HG03439 (cell line): Measurements from ENCODE around the gene SCGB1C1.
"Not testable (repeated sequence)": the region's sequence is repeated elsewhere in the genome, so short reads cannot be mapped to it uniquely, and the experiment has no call there.

ENCODE experiments used
- ATAC-seq: cut with Tn5 transposase; IDR thresholded peaks from one replicate; pipeline ENCODE4 v1.9.1; 2021; ENCODE audit warnings: mild to moderate bottlenecking, moderate library complexity; ENCODE audit not compliant: unreplicated experiment

Gene SCGB1C1

DNA sequence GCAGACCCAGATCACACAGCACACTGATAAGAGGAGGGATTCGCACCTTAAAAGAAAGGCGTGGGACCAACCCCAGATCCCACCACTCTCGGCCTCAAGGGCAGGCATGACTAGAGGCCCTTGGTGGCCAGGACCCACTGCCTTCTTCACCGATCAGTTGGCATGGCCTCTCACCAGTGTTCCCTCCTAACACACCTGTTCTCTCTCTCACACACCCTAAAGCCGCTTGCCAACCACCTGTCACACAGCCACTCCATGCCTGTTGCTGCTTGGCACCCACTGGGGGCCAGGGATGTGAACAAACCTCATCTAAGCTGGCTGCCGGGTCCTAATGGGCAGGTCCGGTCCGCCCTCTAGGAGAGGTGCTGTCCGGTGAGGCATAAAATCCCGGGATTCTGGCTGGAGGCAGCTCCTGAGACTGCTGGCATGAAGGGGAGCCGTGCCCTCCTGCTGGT, at the start of gene SCGB1C1:
Gene SCGB1C1 (plus strand): TSS at position 405 of the 455 bp plus-strand sequence. CDS start 22 bp downstream, at position 427.
- not testable (repeated sequence) for ATAC-seq

DNA sequence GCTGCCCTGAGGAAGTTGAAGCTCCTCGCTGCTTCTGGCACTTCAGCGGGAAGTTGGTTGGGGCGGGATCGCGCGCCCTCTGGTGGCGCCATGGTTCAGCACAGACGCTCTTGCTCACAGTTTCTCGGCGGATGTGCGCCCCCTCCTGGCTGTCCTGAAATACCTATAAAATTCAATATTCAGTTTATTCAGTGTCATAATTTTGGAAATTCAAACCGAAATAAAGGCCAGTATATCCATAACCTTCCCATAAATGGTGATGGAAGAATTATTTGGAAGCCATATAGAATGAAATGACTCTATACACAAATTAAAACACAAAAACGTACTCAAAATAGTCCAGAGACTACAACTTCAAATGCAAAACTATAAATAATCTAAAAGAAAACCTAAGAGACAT, 12.6 kb upstream of the SCGB1C1 start:
- not testable (repeated sequence) for ATAC-seq

DNA sequence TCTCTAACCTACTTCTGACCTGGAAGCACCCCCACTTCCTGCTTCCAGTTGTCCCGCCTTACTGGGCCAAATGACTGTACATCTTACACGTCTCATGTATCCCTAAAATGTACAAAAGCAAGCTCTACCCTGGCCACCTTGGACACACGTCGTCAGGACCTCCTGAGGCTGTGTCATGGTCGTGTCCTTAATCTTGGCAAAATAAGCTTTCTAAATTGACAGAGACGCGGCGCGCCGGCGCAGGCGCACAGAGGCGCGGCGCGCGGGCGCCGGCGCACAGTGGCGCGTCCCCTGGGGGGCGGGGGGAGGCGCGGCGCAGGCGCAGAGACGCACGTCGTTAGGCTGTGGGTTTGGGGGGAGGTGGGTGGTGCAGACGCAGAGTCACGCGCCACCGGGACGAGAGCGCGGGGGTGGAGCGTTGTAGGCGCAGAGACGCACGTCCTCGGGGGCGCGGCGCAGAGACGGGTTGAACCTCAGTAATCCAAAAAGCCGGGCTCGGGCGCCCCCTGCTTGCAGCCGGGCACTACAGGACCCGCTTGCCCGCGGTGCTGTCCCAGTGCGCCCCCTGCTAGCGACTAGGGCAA, 3.6 kb upstream of the SCGB1C1 start:
- ATAC-seq = peak; percentile 10

DNA sequence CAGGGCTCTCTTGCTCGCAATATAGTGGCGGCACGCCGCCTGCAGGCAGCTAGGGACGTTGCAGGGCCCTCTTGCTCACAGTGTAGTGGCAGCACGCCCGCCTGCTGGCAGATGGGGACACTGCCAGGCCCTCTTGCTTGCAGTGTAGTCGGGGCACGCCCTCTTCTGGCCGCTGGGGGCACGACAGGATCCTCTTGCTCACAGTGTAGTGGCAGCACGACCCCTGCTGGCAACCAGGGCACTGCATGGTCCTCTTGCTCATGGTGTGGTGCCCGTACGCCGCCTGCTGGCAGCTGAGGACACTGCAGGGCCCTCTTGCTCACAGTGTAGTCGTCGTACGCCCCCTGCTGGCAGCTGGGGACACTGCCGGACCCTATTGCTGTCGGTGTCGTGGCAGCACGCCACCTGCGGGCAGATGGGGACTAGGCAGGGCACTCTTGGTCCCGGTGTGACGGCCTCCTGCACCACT, 3.0 kb upstream of the SCGB1C1 start:
- ATAC-seq = peak; percentile 89

DNA sequence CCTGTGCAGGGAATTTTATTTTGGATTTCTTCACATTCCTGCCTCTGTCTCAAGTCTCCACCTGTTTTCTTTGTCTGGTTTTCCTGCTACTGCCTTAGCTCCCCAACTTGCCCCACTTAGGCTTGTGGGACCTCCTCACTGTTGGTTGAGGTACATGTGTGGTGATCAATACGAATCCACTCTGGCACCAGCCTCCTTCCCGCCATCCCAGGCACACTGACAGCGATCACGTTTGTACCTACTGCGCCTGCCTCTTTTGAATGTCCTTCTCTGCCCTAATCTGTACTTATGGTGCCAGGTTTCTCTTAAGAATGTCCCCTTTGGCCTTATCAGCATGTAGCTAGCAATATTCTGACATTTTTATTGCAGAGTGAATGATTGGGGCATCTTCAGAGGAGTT, 2.3 kb upstream of the SCGB1C1 start:
- ATAC-seq = not testable (repeated sequence)

DNA sequence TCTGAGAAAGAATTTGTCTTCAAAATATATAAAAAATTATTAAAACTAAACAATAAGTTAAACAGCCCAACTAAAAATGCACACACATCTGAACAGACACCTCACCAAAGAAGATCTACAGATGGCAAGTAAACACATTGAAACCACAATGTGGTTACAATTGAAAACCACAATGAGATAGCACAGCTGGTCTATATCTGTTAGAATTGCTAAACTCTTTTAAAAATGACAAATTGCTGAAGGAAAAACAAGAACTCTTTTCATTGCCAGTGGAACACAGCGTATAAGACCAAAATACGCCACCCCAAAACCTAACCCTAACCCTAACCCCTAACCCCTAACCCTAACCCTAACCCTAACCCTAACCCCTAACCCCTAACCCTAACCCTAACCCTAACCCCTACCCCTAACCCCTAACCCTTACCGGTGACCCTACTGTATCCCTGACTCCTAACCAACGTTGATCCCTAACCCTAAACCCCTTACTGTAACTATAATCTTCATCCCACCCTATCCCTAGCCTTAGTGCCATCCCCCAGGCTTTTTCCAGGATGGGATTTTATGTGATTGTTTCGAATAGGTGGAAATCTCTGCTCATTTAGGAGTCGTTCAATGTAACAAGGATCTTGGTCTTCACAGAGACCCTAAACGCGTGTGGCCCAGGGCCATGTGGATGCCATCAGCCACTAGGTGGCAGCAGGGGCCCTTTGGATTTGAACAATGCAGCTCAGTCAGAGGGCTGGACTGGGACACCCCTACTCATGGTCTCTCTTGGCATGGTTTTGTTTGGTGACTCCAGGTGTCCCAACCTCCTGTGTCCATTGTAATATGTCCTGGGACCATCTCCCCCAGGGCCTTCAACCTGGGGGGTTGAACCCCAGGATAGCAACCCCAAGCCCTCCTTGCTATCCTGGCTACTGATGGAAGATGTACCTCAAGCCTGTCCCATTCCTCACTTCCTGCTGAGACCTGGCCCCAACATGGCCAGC, 1.1 kb upstream of the SCGB1C1 start:
- not testable (repeated sequence) for ATAC-seq

DNA sequence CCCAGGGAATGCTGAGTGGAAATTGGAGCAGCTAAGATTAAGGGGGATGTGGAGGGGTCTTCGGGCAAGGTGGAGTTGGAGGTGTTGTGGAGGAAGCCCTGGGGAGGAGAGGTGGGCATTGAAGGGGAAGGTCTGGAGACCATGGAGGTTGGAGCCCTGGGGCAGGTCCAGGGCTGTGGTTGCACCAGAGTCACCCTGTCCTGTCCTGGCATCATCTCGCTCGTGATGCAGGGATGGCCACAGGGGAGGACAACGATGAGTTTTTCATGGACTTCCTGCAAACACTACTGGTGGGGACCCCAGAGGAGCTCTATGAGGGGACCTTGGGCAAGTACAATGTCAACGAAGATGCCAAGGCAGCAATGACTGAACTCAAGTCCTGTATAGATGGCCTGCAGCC, 603 bp downstream of the SCGB1C1 start:
- ATAC-seq = not testable (repeated sequence)

DNA sequence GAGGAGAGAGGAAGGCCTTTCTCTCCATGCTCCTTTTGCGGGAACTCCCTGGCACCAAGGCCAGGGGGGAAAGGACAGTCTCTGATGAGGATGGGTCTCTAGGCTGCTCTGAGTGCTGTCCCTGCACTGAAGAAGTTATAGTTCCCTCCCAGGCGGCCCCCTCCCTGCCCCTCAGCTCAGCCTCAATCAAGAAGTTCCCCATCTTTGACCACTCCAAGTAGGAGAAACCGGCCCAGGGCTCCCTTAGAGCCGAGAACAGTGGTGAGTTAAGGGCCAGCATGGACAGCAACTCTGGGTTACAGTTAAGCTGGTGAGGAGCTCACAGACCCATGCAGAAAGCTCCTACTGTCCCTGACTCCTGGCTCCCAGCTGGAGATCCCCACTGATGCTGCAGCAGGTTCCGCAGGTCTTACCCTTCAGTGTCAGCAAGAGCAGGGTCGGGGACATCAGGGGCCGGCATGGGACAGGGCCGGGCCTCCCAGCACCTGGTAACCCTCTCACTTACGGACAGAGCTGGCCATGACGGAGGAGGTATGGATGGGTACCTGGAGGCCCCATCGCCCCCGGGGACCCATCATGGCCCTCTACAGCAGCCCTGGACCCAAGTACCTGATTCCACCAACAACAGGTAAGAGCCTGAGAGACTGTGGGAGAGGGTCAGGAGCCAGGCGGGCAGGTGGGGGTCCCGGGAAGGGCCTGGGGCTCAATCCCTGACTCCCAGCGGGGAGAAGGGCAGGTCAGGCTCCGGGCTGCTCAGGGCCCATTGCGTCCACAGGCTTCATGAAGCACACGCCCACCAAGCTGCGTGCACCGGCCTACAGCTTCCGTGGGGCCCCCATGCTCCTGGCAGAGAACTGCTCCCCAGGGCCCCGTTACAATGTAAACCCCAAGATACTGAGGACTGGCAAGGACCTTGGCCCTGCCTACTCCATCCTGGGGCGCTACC, 4.2 kb downstream of the SCGB1C1 start:
- no peak for ATAC-seq

DNA sequence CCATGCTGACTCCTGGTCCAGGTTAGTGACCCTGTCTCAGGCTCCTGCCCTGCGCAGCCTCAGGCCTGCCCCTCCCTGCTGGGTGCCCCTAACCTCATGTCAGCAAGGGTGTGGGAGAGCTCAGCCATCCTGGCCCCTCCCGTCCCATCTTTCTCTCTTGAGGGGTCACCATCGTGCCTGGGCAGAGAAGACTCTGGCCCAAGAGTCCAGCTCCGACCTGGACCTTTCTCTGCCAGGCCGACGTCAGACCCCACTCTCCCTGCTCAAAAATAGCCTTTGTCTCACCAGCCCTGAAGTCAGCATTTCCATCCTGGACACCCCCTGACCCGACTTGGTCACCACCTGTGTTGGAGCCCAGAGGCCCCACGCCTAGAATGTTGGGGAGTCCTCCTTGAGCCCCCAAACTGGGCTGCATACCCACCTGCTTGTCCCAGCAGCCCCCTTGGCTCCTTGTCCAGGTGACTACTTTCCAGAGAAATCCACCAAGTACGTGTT, 4.9 kb downstream of the SCGB1C1 start:
- ATAC-seq = no peak

DNA sequence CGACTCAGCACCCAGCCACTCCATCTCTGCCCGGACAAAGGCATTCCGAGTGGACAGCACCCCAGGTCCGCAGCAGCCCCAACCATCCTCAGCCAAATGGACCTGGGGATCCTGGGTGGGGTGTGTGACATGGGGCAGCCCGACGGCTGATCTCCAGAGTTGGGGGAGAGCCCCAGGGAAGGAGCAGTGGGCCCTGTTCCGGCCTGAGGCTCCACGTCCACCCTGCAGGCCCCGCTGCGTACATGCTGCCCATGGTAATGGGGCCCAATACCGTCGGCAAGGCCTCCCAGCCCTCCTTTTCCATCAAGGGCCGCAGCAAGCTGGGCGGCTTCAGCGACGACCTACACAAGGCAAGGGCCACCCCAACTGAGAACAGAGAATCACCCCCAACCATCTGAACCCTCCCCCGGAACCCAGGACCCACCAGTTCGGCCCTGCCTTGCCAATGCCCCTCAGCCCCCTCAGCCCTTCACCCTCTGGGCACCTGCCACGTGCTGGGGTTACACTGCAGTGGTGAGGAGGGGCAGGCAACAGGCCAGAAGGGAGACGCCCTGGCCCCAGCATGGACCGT, 5.4 kb downstream of the SCGB1C1 start:
- no peak for ATAC-seq

DNA sequence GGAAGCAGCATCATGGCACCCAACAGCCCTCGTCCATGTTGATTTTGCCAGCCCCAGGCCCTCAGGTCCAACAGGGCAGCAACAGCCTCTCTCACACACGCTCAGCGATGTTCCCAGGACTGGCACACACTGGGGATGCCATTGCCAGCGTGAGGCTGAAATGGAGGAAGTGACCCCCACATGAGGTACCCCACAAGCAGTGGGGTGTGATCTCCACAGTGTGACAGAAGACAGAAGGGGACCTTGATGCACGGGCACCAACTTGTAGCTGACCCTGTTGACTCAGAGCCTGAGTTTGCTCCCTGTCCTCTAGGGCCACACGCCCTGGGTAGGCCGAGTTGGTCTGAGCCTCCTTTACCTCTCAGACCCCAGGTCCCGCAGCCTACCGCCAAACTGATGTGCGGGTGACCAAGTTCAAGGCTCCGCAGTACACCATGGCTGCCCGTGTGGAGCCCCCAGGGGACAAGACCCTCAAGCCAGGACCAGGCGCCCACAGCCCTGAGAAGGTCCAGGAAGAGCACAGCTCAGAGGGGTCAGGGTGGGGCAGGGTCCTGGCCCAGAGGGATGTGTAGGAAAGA, 6.2 kb downstream of the SCGB1C1 start:
- no peak for ATAC-seq

DNA sequence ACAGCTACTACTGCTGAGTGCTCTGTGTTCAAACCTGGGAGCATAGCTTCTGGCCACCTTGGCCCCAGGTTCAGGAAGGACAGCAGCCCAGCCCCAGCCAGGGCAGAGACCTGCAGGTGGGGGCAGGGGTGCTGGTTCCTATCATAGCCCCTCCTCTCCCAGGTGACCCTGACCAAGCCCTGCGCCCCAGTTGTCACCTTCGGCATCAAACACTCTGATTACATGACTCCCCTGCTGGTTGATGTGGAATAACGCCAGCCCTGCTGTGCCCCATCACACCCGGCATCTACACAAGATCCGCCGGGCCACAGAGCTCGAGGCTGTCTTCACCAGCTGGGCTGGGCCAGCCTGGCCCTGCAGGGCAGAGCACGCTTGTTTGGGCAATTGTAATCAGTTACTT, 6.9 kb downstream of the SCGB1C1 start:
- no peak for ATAC-seq

DNA sequence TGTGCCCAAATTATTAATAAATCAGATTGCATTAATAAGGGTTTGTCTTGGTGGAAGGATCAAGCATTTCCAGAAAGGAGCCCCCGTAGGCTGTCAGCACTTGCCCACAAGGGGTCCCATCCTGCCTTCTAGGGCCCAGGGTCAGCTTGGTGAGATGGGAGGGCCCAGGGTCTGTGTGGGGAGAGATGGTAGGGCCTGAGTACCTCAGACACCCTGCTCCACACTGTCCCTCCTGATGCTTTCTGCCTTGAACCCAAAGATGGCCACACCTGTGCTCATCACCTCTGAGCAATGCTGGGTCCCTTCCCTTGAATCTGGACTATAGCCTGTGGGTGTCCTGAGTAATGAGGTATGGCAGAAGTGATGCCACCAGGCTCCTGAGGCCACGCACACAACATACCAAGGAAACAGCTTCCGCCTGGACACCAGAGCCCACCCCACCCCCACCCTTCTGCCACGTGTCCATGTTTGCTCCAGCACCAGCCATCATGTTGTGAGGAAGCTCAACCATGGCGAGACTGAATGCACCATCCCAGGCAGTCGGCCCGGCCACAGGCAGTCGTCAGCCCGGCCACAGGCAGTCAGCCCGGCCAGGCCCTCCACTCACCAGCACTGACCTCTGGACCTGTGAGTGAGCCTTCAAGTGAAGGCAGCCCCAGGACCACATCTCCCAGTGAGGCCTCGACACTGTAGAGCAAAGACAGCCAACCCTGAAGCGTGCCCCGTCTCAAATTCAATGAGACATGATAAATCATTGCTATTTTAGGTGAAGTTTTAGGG, 7.5 kb downstream of the SCGB1C1 start:
- no peak for ATAC-seq

DNA sequence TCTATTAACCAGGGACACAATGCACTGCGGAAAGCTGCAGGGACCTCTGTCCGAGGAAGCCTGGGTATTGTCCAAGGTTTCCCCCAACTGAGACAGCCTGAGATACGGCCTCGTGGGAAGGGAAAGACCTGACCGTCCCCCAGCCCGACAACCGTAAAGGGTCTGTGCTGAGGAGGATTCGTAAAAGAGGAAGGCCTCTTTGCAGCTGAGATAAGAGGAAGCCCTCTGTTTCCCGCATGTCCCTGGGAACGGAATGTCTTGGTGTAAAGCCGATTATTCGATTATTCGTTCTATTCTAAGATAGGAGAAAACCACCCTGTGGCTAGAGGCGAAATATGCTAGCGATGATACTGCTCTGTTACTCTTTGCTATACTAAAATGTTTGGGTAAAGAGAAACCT, 9.1 kb downstream of the SCGB1C1 start:
- ATAC-seq = no peak

DNA sequence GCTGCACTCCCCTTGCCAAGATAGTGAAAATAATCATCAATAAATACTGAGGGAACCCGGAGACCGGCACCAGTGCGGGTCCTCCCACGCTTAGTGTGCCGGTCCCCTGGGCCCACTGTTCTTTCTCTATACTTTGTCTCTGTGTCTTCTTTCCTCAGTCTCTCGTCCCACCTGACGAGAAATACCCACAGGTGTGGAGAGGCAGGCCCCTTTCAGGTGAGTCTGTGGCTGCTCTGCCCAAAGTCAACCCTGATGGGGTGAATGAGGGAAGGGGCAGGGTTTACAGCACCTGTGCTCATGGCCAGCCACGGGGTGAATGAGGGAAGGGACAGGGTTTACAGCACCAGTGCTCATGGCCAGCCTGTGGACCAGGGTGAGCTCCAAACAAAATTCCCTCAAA, 9.6 kb downstream of the SCGB1C1 start:
- ATAC-seq = no peak

DNA sequence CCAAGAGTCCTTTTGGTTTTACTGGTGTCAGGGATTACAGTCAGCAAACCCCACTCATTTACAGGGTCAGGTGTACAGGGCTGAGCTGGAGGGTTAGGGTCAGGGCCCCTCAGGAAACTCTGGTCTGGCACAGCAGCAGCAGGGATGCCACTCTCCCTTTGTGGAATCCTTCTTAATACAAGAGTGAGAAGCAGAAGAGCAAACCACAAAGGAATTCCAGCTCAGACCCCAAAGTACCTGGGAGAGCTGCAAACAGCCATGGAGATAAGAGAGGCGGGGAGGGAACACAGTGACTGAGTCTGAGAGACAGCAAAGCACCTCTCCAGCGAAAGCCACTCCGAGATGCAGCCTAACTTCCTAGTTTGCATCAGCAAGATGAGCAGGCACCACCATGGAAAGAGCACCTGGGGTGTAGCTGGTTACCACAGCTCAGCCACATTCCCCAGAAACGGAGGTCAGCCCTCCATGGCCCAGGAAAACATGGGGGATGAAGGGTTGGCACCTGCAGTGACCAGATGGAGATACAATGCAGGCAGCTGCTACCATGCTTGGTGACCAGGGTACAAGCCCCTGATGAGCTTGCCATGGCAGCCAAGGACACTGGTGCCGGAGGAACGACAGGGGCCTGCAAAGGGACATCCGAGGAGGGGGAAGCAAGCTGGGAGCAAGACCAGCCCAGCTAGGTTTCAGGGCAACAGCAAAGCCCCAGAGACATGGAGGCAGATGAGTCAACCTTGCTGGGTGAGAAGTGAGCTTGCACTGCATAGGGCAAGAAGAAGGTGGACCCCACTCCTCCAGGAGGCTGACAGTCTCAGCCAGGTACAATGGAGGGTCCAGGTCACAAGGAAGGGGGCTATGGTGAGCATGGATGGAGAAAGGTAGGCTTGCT, 10.4 kb downstream of the SCGB1C1 start:
- no peak for ATAC-seq

DNA sequence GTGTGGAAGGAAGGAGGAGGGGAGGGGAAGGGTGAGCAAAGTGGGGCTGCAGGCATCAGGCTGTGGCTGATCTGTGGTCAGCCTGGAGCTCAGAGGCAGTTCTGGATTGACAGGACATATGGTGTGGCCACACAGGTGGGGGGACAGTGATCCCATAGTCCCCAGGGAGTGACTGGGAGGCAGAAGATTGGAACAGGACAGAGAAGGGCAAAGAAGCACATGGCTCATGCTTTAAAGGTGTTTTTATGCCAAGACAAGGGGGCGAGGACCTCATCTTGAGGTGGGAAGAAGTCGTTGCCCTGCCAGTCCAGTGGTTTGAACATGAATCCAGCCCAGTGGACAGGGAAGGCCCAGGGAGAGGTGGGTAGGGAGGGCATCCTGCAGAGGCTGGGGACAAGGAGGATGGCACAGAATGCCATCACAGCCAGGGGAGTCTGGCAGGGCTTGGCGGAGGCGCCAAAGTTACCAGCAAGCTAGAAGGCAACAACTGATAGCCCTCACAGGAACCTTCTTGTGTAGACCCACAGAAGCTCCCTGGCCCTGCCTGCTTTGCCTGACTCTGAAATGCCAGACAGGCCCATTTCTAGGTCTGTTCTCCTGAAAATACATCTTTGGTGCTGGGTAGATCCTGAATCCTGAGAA, 11.2 kb downstream of the SCGB1C1 start:
- no peak for ATAC-seq
